WTC11 (cell line): Measurements from ENCODE around the gene GAB1.

Experiments used
- CTCF ChIP-seq: fragments of 200-600 bp; IDR thresholded peaks from 2 replicates; pipeline ENCODE4 v1.8.0; 2022; ENCODE audit warnings: antibody characterized with exemption
- ELF4 ChIP-seq: sonication (generic); formaldehyde crosslinking; IDR thresholded peaks from 2 replicates; pipeline ENCODE4 v1.8.1; 2022; ENCODE audit warnings: low read depth, mild to moderate bottlenecking, moderate library complexity, missing genetic modification reagents
- ETV6 ChIP-seq: sonication (generic); formaldehyde crosslinking; IDR thresholded peaks from 2 replicates; pipeline ENCODE4 v1.8.1; 2022; ENCODE audit warnings: mild to moderate bottlenecking, missing genetic modification reagents
- FOXJ3 ChIP-seq: sonication (generic); formaldehyde crosslinking; IDR thresholded peaks from 2 replicates; pipeline ENCODE4 v1.9.0; 2021; ENCODE audit warnings: missing genetic modification reagents, mild to moderate bottlenecking, borderline replicate concordance
- RELA ChIP-seq: sonication (generic); formaldehyde crosslinking; IDR thresholded peaks from 2 replicates; pipeline ENCODE4 v1.8.1; 2022; ENCODE audit warnings: missing genetic modification reagents, mild to moderate bottlenecking, borderline replicate concordance
- SMAD4 ChIP-seq: sonication (generic); formaldehyde crosslinking; IDR thresholded peaks from 2 replicates; pipeline ENCODE4 v1.8.0; 2022; ENCODE audit warnings: mild to moderate bottlenecking, missing genetic modification reagents
- TEAD1 ChIP-seq: sonication (generic); formaldehyde crosslinking; IDR thresholded peaks from 2 replicates; pipeline ENCODE4 v1.8.0; 2022; ENCODE audit warnings: mild to moderate bottlenecking, missing genetic modification reagents
- USF1 ChIP-seq: sonication (generic); formaldehyde crosslinking; IDR thresholded peaks from 2 replicates; pipeline ENCODE4 v1.8.0; 2022; ENCODE audit warnings: mild to moderate bottlenecking, missing genetic modification reagents
- USF2 ChIP-seq: sonication (generic); formaldehyde crosslinking; IDR thresholded peaks from 2 replicates; pipeline ENCODE4 v1.8.1; 2023; ENCODE audit warnings: mild to moderate bottlenecking, missing genetic modification reagents, moderate library complexity
- TF ChIP-seq, protein P1 (sequence below): sonication (generic); formaldehyde crosslinking; IDR thresholded peaks from 2 replicates; pipeline ENCODE4 v1.8.1; 2022; ENCODE audit warnings: low read depth, mild to moderate bottlenecking, moderate library complexity, missing genetic modification reagents, borderline replicate concordance

DNA sequence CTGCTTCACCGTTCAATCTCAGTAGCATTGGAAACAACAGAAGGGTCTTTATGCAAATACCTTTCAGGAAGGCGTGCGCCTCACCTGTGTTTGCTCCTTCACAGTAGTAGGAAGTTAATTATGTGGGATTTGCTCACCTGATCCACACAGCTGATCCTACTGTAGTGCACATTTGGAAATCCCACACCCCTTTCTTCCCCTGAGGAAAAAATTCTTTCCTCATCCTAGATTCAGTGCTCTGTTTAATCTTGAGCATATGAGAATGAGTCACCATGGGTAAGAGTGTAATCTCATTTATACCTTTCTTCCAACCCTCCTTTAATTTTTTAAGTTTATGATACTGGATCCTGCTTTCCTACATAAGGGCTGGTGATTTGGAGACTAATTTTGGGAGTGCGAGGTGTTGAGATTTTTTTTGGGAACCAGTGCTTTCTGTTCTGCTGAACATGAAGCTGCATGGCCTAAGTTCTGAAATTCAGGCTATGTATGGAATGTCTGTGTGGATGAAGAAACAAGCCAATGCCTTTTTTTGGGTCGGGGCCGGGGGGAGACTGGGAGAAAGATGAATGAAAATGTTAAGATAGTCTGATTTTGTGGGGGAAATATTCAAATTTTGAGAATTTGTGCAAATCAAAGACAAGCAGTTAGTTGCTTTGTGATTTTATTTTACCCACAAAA, 19.0 kb downstream of the GAB1 start:
- TF ChIP-seq CTCF (no peak), SMAD4 (CRISPR knock-in tag) (no peak), FOXJ3 (CRISPR knock-in tag) (no peak), USF1 (CRISPR knock-in tag) (no peak), ELF4 (CRISPR knock-in tag) (no peak), USF2 (CRISPR knock-in tag) (no peak), RELA (no peak), ETV6 (no peak), TEAD1 (CRISPR knock-in tag) (no peak)
- TF ChIP-seq, protein P1, sequence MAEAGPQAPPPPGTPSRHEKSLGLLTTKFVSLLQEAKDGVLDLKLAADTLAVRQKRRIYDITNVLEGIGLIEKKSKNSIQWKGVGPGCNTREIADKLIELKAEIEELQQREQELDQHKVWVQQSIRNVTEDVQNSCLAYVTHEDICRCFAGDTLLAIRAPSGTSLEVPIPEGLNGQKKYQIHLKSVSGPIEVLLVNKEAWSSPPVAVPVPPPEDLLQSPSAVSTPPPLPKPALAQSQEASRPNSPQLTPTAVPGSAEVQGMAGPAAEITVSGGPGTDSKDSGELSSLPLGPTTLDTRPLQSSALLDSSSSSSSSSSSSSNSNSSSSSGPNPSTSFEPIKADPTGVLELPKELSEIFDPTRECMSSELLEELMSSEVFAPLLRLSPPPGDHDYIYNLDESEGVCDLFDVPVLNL (CRISPR knock-in tag), result no peak
